Glutamatergic neuron (in vitro differentiated cells): ENCODE data around the gene IRF6. TPM values are rescaled to one million over a fixed set of nuclear protein-coding genes. Genes with fewer than 3 reads are reported as not detected.

Source experiments
- DNase-seq: peaks from one replicate; pipeline ENCODE4 v3.0.0; 2022
- H3K27ac Mint-ChIP-seq: one replicate; pipeline ENCODE4 v1.8.0; 2020; ENCODE audit warnings: mild to moderate bottlenecking, mixed read lengths, inconsistent platforms; ENCODE audit not compliant: unreplicated experiment
- H3K27me3 Mint-ChIP-seq: one replicate; pipeline ENCODE4 v1.8.0; 2020; ENCODE audit warnings: mild to moderate bottlenecking, moderate library complexity, mixed read lengths, inconsistent platforms; ENCODE audit not compliant: unreplicated experiment
- H3K36me3 Mint-ChIP-seq: one replicate; pipeline ENCODE4 v1.8.0; 2020; ENCODE audit warnings: mild to moderate bottlenecking, mixed read lengths, inconsistent platforms; ENCODE audit not compliant: unreplicated experiment
- H3K4me1 Mint-ChIP-seq: one replicate; pipeline ENCODE4 v1.8.0; 2020; ENCODE audit warnings: mild to moderate bottlenecking, low read depth, mixed read lengths, inconsistent platforms; ENCODE audit not compliant: unreplicated experiment
- H3K4me3 Mint-ChIP-seq: one replicate; pipeline ENCODE4 v1.8.0; 2020; ENCODE audit warnings: mild to moderate bottlenecking, mixed read lengths, inconsistent platforms; ENCODE audit not compliant: unreplicated experiment
- H3K9me3 Mint-ChIP-seq: one replicate; pipeline ENCODE4 v1.8.0; 2020; ENCODE audit warnings: mild to moderate bottlenecking, moderate library complexity, mixed read lengths, inconsistent platforms; ENCODE audit not compliant: unreplicated experiment
- total RNA-seq: library from RNA; stranded (reverse); fragmentation: NEBNext Ultra II Directional; extraction: Animal tissue kit (Norgen Biotek cat#: 25700); gene quantifications from one replicate; pipeline ENCODE4 v1.2.1, GENCODE V29; 2021; ENCODE audit not compliant: unreplicated experiment
- TF ChIP-seq, protein P1 (sequence below): fragments of 200-600 bp; sonication (generic); IDR thresholded peaks from one replicate; pipeline ENCODE4 v1.5.0; 2021; ENCODE audit not compliant: partially characterized antibody, unreplicated experiment

IRF6 gene
- total RNA-seq, 1 donor from 2014 or later: 0.47 TPM

DNA sequence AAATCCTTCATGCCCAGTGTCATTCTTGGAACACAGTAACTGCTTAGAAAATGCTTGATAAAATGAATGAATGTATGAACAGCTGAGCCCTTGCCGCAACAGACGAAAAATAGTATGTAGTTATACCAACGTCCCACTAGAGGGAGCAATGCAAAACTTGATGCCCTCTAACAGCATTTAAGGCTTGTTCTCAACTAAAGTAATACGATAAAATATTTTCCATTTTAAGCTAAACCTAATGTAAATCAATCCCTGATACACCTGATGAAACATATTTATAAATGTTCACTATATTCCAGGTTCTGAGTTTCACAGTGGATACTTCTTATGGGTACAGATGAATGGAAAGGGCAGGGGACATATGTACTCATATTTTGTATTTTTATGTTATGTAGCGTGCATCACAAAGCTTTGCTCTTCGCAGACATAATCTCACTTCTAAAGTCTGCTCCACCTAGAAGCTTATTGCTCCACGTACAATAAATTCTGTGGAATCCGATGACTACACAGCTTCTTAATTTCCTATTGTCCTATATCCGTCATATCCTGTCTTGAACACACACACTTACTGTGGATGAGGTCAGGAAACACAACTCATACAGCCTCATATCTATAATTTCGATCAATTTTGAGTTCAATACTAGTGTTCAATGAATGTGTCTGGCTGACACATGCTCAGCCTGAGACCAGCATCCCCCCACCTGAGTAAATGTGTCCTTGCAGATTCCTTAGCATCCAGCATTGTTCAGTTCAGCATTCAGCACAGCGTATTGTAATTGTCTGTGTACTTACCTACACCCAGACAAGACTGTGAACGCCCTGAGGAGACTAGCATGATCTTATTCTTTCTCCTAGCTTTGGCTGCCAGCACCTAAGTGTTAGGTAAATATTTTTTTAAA, 17.4 kb upstream of the IRF6 start:
- Mint-ChIP-seq H3K27me3 (no peaks in the 10 kb centered on the region), H3K9me3 (no peaks in the 10 kb centered on the region), H3K27ac (no peak overlapping the region), H3K4me1 (peaks cover 2% of the 10 kb centered on the region), H3K4me3 (no peak overlapping the region), H3K36me3 (no peaks in the 10 kb centered on the region)
- no peak for DNase-seq
- TF ChIP-seq, protein P1, sequence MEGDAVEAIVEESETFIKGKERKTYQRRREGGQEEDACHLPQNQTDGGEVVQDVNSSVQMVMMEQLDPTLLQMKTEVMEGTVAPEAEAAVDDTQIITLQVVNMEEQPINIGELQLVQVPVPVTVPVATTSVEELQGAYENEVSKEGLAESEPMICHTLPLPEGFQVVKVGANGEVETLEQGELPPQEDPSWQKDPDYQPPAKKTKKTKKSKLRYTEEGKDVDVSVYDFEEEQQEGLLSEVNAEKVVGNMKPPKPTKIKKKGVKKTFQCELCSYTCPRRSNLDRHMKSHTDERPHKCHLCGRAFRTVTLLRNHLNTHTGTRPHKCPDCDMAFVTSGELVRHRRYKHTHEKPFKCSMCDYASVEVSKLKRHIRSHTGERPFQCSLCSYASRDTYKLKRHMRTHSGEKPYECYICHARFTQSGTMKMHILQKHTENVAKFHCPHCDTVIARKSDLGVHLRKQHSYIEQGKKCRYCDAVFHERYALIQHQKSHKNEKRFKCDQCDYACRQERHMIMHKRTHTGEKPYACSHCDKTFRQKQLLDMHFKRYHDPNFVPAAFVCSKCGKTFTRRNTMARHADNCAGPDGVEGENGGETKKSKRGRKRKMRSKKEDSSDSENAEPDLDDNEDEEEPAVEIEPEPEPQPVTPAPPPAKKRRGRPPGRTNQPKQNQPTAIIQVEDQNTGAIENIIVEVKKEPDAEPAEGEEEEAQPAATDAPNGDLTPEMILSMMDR: peak; percentile 90

DNA sequence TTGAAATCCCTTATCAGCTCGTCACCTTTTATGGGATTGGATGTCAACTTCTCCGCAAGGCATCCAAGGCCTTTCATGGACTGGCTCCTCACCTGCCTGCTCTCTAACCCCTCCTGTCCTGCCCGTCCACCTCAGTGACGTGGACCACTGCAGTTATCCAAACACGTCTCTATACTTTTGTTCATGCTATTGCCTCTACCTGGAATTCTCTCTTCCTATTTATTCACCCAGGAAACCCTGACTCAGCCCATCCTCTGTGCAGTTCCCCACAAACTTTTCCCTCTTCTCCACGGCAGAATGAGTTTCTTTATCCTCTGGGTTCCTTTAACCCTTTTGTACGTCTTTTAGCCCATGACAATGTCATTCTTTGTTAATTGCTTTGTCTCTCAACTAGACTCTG, 16.8 kb upstream of the IRF6 start:
- no peak for DNase-seq
- Mint-ChIP-seq H3K9me3 (no peaks in the 10 kb centered on the region), H3K27ac (no peak overlapping the region), H3K4me1 (peaks cover 3% of the 10 kb centered on the region), H3K27me3 (no peaks in the 10 kb centered on the region), H3K4me3 (no peak overlapping the region), H3K36me3 (no peaks in the 10 kb centered on the region)
- TF ChIP-seq, protein P1: no peak

DNA sequence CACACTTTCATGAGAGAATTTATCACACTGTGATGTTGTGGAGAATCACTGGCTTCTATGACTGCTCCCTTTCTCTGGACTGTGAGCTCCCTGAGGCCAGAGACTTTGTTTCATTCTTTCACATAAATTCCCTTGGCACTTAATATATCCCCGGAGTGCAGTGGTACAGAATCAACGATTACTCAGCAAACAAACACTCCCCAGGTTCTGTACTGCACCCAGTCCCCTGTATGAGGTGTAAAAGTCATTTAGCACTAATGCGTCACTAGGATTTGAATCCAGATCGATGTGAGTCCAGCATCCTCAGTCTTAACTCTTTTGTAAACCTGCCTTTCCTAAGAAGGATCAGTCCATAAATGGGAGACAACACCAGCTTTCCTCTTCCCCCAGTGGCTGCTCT, 15.0 kb upstream of the IRF6 start:
- Mint-ChIP-seq H3K9me3 (no peaks in the 10 kb centered on the region), H3K27me3 (no peaks in the 10 kb centered on the region), H3K4me1 (peaks cover 13% of the 10 kb centered on the region), H3K27ac (no peak overlapping the region), H3K4me3 (no peak overlapping the region), H3K36me3 (no peaks in the 10 kb centered on the region)
- TF ChIP-seq, protein P1: no peak
- no peak for DNase-seq

DNA sequence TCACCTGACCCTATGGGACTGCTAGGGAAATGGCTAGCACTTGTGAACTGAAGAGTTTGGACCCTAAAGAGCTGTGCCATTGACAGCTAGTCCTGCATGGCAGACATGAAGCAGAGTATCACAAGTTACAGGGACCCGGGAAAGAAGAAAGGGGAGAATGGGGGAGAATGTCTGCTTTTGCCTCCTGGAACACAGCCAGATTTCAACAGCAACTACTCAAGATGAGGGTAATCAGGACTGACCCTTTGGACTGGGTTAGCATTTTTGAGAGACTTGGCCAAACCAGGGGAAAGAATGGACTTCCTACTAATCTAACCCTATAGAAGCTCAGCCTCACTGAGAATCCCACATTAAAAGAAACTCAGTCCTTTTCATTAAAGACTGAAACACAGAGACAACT, 13.1 kb upstream of the IRF6 start:
- TF ChIP-seq, protein P1: no peak
- no peak overlapping the region for H3K27ac Mint-ChIP-seq
- no peaks in the 10 kb centered on the region for H3K27me3 Mint-ChIP-seq
- H3K9me3 Mint-ChIP-seq: no peaks in the 10 kb centered on the region
- H3K4me3 Mint-ChIP-seq: no peak overlapping the region
- DNase-seq: no peak
- no peaks in the 10 kb centered on the region for H3K36me3 Mint-ChIP-seq
- peaks cover 20% of the 10 kb centered on the region for H3K4me1 Mint-ChIP-seq

DNA sequence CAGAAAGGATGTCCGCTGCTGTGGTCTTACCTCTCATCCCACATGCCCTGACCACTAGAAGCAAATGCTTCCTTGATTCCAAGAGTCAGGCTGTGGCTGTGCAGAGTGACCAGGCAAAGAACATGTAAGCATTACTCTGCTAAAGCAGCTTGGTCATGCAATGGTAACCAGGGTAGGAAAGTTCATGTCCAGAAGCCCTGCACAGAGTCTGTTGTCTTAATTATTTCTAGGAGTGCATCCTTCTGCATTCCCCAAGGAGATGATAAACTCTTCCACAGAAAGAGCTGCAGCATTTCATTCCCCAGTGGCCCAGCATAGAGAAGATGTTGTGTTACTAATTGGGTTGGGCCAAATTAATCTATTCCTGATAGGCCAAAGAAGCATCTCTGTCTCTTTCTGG, 11.7 kb upstream of the IRF6 start:
- peaks cover 21% of the 10 kb centered on the region for H3K4me1 Mint-ChIP-seq
- H3K4me3 Mint-ChIP-seq: no peak overlapping the region

More for the DNA sequence above, 11.7 kb upstream of the IRF6 start:
- H3K36me3 Mint-ChIP-seq: no peaks in the 10 kb centered on the region
- TF ChIP-seq, protein P1: no peak
- no peak overlapping the region for H3K27ac Mint-ChIP-seq
- no peaks in the 10 kb centered on the region for H3K9me3 Mint-ChIP-seq
- no peak for DNase-seq
- no peaks in the 10 kb centered on the region for H3K27me3 Mint-ChIP-seq
